CD4-positive, alpha-beta T cell treated with Interferon gamma for 1 hour (primary cell): Measurements from ENCODE around the gene KRT74.
"Not testable (repeated sequence)": the region's sequence is repeated elsewhere in the genome, so short reads cannot be mapped to it uniquely, and the experiment has no call there.

Experiments
- DNase-seq: peaks from one replicate; pipeline ENCODE4 v3.0.0-alpha.2; 2020

Gene KRT74

GRCh38 chr12:52601671-52602070 lies 28.0 kb upstream of the KRT74 start:
- no peak for DNase-seq

GRCh38 chr12:52600941-52601481 lies 27.4 kb upstream of the KRT74 start, which contains the start of gene KRT72:
Gene KRT72, minus strand, starts transcription at chr12:52601463. Its CDS starts 11 bp downstream, at chr12:52601452.
- DNase-seq, result no peak

GRCh38 chr12:52600475-52600874 lies 26.8 kb upstream of the KRT74 start:
- DNase-seq, result no peak

GRCh38 chr12:52600071-52600470 lies 26.4 kb upstream of the KRT74 start:
- no peak for DNase-seq

GRCh38 chr12:52598966-52599365 lies 25.3 kb upstream of the KRT74 start:
- DNase-seq, result no peak

- not testable (repeated sequence) for DNase-seq
Observed at GRCh38 chr12:52594237-52594636, 20.6 kb upstream of the KRT74 start.

- no peak for DNase-seq
Observed at GRCh38 chr12:52591521-52591920, 17.9 kb upstream of the KRT74 start.

GRCh38 chr12:52590021-52590420 lies 16.4 kb upstream of the KRT74 start:
- DNase-seq, result no peak

GRCh38 chr12:52587563-52587962 lies 13.9 kb upstream of the KRT74 start:
- DNase-seq, result no peak

- DNase-seq, result peak; percentile 76
Observed at GRCh38 chr12:52585946-52586345, 12.3 kb upstream of the KRT74 start.

GRCh38 chr12:52585066-52585465 lies 11.4 kb upstream of the KRT74 start:
- no peak for DNase-seq

- no peak for DNase-seq
Observed at GRCh38 chr12:52584156-52584682, 10.6 kb upstream of the KRT74 start.

- peak; percentile 50 for DNase-seq
Observed at GRCh38 chr12:52582971-52583456, 9.4 kb upstream of the KRT74 start.

GRCh38 chr12:52582486-52582885 lies 8.8 kb upstream of the KRT74 start:
- no peak for DNase-seq

GRCh38 chr12:52581481-52581880 lies 7.8 kb upstream of the KRT74 start:
- DNase-seq, result no peak

- DNase-seq, result no peak
Observed at GRCh38 chr12:52581066-52581465, 7.4 kb upstream of the KRT74 start.

- no peak for DNase-seq
Observed at GRCh38 chr12:52580496-52580895, 6.9 kb upstream of the KRT74 start.

GRCh38 chr12:52579468-52580465 lies 6.1 kb upstream of the KRT74 start:
- no peak for DNase-seq

GRCh38 chr12:52578469-52578868 lies 4.8 kb upstream of the KRT74 start:
- no peak for DNase-seq

- DNase-seq, result no peak
Observed at GRCh38 chr12:52577316-52577715, 3.7 kb upstream of the KRT74 start.

- DNase-seq, result no peak
Observed at GRCh38 chr12:52575948-52576347, 2.3 kb upstream of the KRT74 start.

- DNase-seq, result no peak
Observed at GRCh38 chr12:52575256-52575655, 1.6 kb upstream of the KRT74 start.

GRCh38 chr12:52573306-52573705 lies 337 bp downstream of the KRT74 start:
- DNase-seq, result no peak

- DNase-seq, result no peak
Observed at GRCh38 chr12:52570511-52570910, 3.1 kb downstream of the KRT74 start.
